Activated T-cell treated with anti-CD3 and anti-CD28 coated beads for 4 hours (primary cell): ENCODE results near the gene UBN1.

Experiments
- DNase-seq: peaks from one replicate; pipeline ENCODE4 v3.0.0-alpha.2; 2020

The UBN1 gene, protein sequence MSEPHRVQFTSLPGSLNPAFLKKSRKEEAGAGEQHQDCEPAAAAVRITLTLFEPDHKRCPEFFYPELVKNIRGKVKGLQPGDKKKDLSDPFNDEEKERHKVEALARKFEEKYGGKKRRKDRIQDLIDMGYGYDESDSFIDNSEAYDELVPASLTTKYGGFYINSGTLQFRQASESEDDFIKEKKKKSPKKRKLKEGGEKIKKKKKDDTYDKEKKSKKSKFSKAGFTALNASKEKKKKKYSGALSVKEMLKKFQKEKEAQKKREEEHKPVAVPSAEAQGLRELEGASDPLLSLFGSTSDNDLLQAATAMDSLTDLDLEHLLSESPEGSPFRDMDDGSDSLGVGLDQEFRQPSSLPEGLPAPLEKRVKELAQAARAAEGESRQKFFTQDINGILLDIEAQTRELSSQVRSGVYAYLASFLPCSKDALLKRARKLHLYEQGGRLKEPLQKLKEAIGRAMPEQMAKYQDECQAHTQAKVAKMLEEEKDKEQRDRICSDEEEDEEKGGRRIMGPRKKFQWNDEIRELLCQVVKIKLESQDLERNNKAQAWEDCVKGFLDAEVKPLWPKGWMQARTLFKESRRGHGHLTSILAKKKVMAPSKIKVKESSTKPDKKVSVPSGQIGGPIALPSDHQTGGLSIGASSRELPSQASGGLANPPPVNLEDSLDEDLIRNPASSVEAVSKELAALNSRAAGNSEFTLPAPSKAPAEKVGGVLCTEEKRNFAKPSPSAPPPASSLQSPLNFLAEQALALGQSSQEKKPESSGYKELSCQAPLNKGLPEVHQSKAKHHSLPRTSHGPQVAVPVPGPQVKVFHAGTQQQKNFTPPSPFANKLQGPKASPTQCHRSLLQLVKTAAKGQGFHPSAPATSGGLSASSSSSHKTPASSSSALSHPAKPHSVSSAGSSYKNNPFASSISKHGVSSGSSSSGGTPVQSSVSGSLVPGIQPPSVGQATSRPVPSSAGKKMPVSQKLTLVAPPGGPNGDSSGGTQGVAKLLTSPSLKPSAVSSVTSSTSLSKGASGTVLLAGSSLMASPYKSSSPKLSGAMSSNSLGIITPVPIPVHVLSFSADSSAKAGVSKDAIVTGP (N-terminal part only)

DNA sequence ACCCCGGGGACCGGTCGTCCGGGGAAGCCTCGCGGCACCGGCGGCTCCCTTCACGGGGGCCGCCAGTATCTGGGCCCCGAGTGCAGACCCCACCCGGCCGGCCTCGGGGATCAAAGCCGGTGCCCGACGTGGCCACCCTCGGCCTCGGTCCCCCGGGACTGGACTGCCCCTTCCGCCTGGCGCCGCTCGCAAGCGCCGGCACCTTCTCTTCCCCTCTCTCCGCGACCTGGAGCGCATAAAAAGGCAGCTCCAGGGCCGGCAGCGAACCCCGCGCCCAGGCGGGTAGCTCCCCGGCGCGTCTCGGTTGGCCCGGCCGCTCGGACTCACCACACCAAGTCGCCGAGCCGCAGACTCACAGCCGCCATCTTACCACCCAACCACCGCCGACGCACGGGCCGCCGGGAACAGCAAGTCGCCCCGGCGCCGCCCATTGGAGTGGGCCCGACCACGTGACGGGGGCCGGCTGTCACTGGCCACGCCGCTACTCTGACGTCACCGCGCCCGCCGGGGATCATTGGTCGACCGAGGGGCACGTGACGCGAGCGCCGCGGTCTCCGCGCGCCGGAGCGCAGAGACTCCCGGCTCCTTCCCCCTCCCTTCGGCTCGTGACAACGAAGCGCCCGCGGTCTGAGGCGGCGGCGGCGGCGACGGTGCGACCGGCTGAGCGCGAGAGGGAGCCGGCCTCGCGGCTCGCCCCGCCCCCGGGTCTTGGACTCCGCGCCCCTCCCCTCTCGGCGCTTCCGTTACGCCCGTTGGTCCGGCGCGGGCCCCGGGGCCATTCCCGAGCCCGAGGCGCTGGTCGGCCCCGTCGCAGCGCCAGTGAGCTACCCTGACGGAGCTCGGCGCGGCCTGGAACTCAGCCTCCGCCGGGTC, at the start of gene UBN1, which contains the start of gene GLYR1:
Gene UBN1 (plus strand): TSS at position 581 of the 873 bp plus-strand sequence. CDS start 5,437 bp downstream, outside the sequence.
Gene GLYR1 (minus strand): TSS at position 388 of the 873 bp plus-strand sequence. CDS start 23 bp downstream, at position 365.
- peak; percentile 99 for DNase-seq

DNA sequence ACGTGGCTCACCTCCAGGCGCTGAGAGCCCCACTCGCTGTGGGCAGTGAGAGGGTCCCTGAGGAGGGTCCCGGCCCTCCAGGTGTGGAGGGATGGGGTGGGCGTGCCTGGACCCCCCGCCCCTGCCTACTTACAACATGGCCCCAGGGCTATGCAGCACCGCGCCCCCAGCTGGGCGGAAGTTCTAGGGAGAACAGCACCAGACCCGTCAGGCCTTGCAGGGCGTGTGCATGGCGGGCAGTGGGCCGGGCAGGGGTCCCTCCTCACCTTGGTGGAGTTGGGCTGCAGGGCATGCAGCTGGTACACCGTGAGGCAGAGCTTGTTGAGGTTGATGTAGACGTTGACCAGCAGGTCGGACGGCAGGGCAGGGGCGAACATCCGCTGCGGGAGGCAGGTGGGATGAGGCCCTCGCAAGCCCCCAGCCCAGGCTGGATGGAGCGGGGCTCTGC, 49.5 kb upstream of the UBN1 start:
- DNase-seq: no peak

DNA sequence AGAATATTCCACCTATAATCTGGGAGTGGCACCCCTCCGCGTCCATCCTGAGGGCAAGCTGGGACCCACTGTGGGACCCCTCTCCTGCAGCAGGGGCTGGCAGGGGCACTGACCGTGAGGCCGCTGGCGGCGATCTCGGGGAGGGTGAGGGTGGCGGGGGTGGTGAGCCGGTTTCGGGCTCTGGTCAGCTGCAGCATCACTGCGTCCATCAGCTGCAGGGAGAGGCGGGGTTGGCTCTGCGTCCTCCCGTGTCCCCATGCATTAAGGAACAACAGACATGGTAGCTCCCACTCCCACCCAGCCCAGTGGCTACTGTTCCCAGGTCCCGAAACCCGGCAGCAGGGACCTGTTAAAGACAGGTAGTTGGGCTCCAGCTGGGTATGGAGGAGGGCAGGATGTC, 48.8 kb upstream of the UBN1 start:
- DNase-seq: no peak

DNA sequence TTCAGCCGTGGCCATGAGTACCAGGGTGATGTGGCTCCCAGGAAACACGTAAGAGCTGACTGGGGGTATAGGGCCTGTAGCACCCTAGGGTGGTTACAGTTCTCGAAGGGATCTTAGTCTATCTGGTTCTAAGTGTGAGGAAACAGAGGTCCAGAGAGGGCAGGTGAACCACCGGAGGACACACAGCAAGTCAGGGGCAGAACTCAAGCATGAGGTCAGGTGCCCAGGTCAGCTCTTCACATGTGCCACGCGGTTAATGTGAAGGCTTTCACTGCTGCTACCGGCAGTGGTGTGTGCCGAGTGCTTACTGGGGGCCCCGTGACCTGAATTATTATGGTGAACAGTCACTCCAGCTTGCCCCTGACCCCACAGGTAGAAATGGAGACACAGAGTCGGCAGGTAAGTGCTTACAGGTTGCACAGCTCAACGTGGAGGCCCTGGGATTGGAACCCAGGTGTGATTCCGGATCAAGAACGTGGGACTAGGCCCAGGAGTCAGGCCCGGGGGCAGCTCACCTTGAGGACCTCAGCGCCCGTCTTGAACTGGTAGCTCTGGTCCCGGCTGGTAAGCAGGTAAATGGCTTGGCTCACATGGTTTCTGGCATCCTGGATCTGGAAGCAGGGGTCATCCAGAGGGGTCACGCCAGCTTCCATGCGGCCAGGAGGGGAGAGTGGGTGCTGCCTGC, 48.0 kb upstream of the UBN1 start:
- DNase-seq: no peak

DNA sequence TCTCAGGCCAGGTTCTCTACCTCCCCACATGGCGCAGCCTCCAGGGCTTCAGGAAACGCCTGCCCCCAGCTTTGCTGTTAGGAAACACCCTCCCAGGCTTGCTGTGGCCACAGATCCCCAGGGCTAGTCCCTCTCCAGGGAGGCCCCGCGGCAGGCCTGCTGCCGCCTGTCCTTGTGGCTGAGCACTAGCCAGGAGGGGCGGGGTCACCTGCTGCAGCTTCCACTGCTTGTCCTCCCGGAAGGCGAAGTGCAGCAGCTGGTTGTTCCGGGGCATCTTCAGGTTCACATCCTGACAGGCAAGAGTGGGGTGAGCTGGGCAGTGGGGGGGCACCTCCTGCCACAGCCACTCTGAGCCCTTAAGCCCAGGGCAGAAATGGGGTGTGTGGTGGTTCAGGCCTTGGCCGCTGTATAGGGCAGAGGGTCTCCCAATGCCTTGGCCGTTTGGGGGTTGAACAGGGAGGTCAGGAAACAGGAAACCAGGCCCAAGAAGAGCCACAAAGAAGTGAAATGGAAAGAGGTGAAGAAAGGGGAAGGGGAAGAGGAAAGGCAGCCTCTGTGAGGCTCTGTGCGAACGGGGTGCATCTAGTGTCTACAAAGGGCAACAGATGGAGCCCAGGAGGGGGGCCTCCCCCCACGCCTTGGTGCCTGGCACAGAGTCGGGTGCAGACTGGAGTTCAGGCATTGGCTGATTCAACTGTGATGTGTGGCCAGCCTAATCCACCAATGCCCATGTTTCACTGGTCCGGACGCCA, 46.8 kb upstream of the UBN1 start:
- DNase-seq: no peak

DNA sequence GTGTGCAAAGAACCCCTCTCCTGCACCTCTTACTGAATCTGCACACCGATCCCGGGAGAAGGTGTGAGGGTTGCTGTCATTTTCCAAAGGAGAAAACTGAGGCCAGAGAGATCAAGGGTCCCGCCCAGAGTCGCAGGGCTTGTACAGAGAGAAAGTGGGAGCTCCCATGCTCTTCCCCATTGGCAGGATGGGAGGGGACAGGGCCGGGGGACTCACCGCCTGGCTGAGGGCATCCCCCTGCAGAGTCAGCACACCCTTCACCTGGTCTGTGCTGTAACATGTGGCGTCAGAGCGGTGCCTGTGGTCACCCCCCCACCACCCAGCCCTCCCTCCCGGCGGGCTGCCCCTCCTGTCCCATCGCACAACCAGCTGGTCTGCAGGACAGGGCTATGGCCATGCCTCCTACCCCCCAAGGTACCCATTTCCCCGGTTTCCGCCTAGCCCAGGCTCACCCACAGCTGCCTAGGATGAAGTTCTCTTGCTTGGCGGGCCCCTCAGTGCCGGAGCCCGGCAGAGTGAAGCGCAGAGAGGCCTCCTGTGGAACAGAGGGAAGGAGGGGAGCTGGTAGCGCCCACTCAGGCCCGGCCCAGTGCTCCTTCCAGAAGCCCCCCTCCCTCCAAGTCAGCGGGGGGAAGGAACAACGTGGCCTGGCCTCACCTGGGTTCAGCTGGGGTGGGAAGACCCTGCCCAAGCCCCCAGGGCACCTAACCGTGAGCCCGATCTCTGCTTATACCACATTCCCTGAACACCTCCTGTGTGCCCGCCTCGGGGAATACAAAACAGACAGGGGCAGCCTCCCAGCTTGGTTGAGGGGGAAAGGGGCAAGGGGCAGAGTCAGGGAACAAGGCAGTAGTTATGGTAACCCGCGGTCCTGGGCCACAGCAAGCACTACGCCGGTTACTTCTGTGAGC, 46.0 kb upstream of the UBN1 start:
- DNase-seq: no peak

DNA sequence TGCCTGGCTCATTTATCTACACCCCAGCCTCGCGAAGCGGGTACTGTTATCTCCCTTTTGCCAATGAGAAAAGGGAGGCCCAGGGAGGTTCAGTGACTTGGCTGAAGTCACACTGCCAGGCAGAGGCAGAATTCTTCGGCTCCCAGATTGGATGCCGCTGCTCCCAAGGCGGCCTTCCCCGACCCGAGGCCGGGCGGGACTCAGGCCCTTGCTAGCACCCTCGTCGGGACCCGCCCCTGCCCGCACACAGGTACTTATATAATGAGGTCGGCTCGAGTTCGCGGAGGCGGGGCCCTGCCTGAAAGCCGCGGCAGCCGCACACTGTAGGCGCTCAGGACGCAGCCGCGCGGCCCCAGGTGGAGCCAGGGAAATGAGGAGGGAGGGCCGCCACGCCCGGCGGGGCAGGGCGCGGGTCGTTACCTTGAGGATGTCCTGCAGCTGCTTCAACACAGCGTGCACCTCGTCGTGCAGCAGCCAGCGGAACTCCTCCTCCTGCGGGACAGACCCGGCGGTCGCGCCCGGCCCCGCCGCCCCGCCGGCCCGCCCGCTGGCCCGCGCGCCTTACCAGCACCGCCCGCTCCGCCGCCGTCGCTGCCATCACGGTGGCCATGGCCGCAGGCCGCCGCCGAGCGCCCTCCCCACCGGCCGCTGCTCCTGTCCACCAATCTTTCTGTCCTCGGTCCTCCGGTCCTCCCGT, 45.2 kb upstream of the UBN1 start, which contains the start of gene ROGDI:
Gene ROGDI (minus strand): TSS at position 672 of the 697 bp plus-strand sequence. CDS start 62 bp downstream, at position 610.
- DNase-seq: peak; percentile 56

DNA sequence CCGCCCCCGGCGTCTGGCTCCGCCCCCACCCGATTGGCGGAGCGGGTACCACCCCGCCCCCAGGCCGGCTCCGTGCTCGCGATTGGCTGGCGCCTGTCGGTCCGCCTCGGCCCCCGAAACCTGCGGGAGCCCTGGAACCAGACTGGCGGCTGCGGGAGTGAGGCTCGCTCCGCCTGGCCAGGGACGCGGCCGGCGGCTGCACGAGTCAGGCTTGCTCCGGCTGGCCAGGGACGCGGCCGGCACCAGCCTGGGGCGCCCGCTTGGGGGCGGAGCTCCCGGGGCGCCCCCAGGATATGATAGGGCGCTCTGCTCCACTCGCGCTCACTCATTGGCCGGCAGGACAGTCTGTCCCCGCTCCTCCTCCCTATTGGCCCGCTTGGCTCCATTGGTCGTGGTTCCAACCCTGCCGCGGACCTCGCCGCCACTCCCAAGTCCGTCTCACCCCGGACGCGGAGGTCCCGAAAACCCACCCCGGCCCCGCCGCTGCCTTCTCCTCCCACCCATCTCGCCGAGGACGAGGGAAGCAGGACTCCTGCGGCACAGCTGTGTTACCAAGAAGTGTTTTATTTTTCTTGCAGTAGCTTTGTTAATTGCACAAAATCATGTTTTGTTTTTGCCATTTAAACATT, 44.5 kb upstream of the UBN1 start:
- peak; percentile 84 for DNase-seq

DNA sequence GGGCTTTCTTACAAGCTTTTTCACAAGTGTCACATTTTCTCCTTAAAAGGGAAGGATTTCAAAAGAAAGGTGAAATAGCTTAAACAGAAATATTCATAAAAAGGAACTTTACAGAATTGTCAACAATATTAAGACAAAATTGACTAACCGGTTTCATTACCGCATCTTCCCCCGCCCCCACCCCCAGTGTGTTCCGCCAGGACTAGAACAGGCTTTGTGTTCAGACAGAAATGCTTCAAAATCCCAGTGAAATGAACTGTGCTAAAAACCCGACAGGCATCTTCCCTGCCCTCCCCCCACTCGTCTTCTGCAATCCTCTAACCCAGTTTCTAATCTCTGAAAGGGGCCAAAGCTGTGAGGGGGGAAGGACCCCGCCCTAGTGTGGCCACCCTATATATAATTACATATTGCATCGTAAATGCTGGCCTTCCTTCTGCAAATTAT, 43.9 kb upstream of the UBN1 start:
- no peak for DNase-seq

DNA sequence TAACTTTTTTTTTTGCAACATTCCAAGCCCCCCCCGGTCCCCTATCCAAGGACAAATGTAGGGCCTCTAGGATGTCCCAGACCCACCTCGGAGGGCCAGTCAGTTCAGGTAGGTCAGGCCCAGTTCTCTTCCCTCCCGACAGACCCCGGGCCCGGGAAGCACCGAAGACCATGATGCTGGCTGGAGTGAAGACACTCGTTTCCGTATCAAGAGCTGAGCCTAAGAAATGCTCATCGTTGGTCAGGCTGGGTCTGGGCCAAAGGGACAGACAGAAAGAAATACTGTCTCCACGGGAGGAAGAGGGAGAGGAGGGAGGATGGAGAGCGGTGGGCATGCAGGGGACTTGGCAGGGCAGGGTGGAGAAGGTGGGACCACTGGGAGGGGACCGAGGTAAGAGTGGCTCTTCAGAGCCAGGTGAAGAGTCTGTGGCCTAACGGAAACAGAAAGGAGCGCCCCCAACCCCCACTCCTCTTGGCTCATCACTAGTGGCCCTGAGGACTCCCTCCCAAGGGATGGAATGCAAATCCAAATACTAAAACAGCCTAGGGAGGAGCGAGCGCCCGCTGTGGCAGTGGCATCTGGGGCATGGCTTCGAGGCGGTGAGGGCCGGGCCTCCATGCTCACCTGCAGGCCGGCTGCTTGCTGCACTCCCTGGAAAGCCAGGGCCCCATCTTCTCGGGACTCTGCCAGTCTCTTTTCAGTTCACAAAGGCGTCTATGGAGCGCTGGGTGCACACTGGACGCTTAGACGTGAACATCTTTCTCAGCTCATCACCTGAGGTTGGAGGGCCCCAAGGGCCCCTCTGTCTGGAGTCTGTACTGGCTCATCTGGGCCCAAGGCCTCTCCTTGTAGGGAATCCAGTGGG, 43.2 kb upstream of the UBN1 start:
- DNase-seq: no peak

DNA sequence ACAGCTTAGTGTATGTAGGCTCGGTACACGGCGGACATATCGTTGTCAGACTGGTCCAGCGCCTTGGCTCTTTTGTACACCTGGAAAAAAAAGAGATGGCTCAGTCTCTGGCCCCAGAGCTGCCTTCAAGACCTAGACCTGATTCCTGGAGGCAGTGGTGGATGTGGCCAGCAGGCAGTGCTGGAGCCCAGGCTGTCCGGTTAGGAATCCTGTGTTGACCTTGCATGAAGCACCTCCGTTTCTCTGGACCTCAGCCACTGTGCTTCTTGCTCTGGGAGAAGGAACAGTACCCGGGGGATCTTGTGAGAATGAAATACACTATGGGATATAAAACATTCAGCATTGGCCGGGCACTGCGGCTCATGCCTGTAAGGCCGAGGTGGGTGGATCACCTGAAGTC, 42.0 kb upstream of the UBN1 start:
- no peak for DNase-seq

DNA sequence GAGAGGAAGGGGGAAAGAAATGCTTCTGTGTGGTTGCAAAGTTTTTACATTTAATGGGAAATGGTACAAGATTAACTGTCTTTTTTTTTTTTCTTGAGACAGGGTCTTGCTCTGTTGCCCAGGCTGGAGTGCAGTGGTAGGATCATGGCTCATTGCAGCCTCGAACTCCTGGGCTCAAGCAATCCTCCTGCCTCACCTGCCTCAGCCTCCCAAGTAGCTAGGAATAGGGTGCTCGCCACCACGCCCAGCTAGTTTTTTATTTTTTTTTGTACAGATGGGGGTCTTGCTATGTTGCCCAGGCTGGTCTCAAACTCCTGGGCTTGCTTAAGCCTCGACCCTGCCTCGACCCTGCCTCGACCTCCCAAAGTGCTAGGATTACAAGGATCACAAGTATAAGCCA, 41.0 kb upstream of the UBN1 start:
- DNase-seq: no peak

DNA sequence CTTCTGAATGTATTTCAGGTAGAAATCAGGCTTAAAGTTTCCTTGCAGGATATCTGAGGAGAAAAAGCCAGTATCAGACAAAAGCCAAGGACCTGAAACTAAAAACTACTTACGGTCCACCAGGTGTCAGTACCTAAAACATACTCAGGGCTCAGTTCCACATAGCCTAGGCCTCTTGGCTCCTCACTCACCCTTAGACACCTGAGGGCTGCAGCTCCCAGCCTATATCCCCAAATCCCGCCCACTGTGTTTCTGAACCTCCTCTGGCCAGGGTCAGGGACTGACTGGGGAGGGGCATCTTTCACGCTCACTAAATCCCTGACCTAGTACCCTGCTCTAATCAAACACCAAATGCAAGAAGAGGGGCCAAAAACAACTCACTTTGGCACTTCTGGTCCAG, 36.0 kb upstream of the UBN1 start:
- DNase-seq: no peak

DNA sequence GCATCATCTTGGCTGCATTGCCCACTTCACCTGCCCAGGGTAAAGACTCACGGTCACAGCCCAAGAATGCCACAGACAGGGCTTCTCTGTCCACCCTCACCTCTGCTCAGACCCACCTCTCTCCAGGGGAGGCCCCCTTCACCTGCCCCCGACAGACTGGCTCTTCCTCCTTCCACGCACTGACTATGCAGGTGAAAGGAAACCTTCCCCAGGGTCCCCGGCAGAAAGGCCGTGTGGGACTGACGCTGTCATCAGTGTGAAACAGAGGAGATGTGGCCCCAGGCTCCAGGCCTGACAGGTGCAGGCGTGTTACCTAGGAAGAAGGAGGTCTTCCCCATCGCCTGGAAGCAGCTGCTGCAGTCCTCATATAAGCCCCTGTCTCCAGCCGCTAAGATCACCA, 35.5 kb upstream of the UBN1 start:
- no peak for DNase-seq

DNA sequence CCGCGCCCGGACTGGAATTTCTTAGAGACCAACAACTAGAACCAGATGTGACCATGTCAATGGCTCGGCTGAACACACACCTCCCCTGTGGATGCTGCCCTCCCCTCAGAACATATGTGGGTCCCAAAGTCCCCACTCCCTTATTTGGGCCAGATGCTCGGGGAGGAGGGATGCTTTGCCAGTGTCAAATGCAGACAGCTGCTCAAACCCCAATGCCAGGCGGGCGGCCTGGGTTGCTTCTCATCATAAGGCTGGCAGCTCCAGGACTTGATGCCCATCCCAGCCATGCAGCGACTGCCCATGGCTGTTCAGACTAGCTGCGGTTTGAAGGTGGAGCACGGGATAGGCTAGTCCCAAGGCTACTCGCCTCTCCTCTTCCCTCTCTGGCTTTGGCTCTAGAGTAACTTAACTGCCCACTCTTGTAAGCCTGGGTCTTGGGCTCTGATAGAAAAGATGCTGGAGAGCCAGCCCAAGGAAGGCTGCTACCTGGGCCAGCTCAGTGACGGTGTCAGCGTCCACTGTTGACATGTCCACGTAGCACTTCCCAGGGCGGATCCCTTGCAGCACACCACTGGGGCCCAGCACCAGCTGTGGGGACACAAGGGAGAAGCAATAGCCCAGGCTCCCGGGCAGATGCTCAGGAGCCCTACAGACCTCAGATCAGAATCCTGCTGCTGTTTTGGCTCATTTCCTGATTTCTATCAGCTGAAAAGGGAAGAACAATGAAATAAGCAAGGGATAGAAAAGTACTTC, 33.9 kb upstream of the UBN1 start:
- no peak for DNase-seq

DNA sequence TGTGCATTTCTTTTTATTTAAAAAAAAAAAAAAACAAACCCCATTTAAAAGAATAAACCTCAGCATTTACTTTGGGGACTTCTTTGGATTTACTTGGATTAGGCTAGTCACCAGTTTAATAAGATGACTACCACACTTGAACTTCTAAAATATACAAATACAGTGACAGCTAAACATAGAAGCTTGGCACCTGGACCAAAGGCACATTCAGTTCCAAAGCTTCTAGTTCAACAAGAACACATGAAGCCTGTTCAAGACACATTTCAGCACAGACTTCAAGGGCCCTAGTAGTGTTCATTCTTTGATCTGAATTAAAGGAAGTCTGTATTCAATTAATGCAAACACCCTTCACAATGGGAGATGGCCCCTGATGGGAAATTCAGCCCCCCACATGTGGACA, 33.2 kb upstream of the UBN1 start:
- no peak for DNase-seq
